Mucosa of rectum (tissue), 2 donors: ENCODE data around the gene ZIC1.

Experiments used
- H3K27ac ChIP-seq, 2 donors: one replicate each; pipeline ENCODE4 v1.7.0; 2013; ENCODE audit warnings: inconsistent platforms in 2 of 2, low read depth in 2 of 2, low read length in 2 of 2
- H3K27me3 ChIP-seq, 2 donors: one replicate each; pipeline ENCODE4 v1.7.0; 2013; ENCODE audit warnings: low read length in 2 of 2; ENCODE audit not compliant: control insufficient read depth in 2 of 2, insufficient read depth in 2 of 2
- H3K36me3 ChIP-seq, 2 donors: one replicate each; pipeline ENCODE4 v1.7.0; 2013; ENCODE audit warnings: low read length in 2 of 2; ENCODE audit not compliant: control insufficient read depth in 2 of 2, insufficient read depth in 2 of 2
- H3K4me1 ChIP-seq, 2 donors: one replicate each; pipeline ENCODE4 v1.7.0; 2013; ENCODE audit warnings: low read length in 2 of 2, mild to moderate bottlenecking in 1 of 2; ENCODE audit not compliant: control insufficient read depth in 2 of 2, insufficient read depth in 2 of 2
- H3K4me3 ChIP-seq, 2 donors: one replicate each; pipeline ENCODE4 v1.7.0; 2013; ENCODE audit warnings: low read length in 2 of 2
- H3K9ac ChIP-seq, 2 donors: one replicate each; pipeline ENCODE4 v1.7.0; 2013; ENCODE audit warnings: low read length in 2 of 2, low read depth in 1 of 2, mild to moderate bottlenecking in 1 of 2
- H3K9me3 ChIP-seq, 2 donors: one replicate each; pipeline ENCODE4 v1.7.0; 2013; ENCODE audit warnings: low read length in 2 of 2; ENCODE audit not compliant: control insufficient read depth in 2 of 2
- donor health status: healthy.
- donor health status: Normal muscosa, but diverticular disease.

ZIC1 gene

DNA sequence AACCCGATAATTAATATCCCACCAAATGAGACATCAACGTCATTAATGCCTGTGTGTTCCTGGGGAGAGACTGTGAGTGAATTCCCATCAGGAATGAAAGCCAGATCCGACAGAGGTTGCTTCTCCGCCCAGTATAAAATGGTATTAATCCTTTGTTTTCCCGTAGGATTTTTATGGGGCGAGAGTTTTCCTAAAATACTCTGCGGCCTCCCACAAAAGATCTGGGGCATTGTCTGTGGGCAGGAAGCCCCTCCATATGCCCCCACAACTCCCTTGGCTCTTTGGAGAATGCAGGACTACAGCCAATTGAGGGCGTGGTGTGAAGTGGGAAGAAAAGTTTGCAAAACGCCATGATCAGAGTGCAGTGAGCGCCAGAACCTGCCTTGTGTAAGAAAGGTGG is 29.5 kb upstream of the ZIC1 start:
- no peak overlapping the region for H3K9ac ChIP-seq
- H3K27ac ChIP-seq = no peak overlapping the region
- H3K9me3 ChIP-seq = peaks cover 0 to 3% of the 10 kb centered on the region in 2 donors
- H3K36me3 ChIP-seq = no peaks in the 10 kb centered on the region
- peaks cover 45 to 55% of the 10 kb centered on the region in 2 donors for H3K27me3 ChIP-seq
- no peak overlapping the region for H3K4me3 ChIP-seq
- no peaks in the 10 kb centered on the region for H3K4me1 ChIP-seq

DNA sequence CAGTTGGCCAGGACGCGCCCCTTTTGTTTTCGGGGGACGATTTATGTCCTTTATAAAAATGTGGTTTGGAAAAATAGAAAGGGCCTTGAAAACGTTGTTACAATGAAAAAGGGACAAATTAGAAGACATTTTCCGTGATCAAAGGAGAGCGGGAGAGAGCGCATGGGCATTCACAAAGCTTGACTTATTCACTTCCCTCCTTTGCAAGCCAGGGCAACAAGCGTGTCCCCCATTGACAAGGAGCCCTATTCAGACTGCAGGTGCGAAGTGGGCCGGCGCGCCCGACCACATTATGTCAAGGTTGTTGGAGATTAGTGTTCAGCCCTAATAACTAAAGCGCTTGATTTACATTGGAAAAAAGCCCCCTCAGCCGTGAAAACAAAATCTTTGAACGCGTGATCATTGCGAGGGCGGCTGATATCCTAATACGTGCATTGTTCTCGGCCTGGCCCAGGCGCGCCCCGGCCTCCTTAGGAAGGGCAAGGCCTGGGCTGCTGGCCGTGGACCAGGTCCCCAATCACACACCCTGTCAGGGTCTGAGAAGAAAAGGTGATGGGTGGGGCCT is 28.7 kb upstream of the ZIC1 start:
- Histone ChIP-seq H3K9ac (no peak overlapping the region), H3K27me3 (peaks cover 52 to 56% of the 10 kb centered on the region in 2 donors), H3K36me3 (no peaks in the 10 kb centered on the region), H3K4me1 (no peaks in the 10 kb centered on the region), H3K27ac (no peak overlapping the region), H3K9me3 (peaks cover 0 to 3% of the 10 kb centered on the region in 2 donors), H3K4me3 (no peak overlapping the region)

DNA sequence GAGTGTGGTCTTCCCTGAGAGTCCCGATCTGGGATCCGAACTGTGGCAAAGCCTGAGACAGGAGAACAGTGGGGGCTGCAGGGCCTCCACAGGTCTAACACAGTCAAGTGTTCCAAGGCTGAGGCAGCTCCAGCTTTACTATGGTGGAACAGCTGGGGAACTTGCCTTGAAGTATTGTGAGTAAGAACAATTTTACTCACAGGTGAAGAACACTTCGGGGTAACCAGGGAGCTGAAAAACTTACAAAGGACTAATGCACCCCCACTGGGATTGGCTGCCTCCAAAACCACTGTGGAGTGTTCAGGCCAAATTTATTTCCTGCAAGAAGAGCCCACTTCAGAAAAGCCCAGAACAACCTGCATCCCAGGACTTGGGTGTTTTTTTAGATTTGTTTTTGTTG is 28.2 kb upstream of the ZIC1 start:
- Histone ChIP-seq H3K4me3 (no peak overlapping the region), H3K27ac (no peak overlapping the region), H3K36me3 (no peaks in the 10 kb centered on the region), H3K4me1 (no peaks in the 10 kb centered on the region), H3K9ac (no peak overlapping the region), H3K27me3 (peaks cover 57 to 59% of the 10 kb centered on the region in 2 donors), H3K9me3 (peaks cover 0 to 3% of the 10 kb centered on the region in 2 donors)

DNA sequence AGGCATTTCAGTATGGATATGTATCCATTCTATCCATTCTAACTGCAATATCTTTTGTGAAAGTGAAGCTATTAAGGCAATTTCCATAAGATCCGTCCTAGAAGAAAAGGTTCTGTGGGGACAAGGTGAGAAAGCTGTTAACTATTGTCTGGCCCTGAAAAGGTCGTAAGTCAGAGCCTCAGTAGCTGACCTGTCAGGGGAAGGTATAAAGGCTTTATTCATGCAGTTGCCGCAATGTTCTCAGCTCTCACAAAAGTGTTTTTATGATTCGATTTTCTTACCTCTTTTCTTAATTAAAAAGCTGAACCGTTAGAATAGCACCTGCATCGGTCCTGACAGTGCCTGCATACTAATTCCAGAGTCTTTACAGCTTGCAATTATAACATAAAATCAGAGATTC is 27.6 kb upstream of the ZIC1 start:
- Histone ChIP-seq H3K4me3 (no peak overlapping the region), H3K4me1 (no peaks in the 10 kb centered on the region), H3K36me3 (no peaks in the 10 kb centered on the region), H3K27me3 (peaks cover 59 to 65% of the 10 kb centered on the region in 2 donors), H3K9ac (no peak overlapping the region), H3K9me3 (peaks cover 0 to 3% of the 10 kb centered on the region in 2 donors), H3K27ac (no peak overlapping the region)

DNA sequence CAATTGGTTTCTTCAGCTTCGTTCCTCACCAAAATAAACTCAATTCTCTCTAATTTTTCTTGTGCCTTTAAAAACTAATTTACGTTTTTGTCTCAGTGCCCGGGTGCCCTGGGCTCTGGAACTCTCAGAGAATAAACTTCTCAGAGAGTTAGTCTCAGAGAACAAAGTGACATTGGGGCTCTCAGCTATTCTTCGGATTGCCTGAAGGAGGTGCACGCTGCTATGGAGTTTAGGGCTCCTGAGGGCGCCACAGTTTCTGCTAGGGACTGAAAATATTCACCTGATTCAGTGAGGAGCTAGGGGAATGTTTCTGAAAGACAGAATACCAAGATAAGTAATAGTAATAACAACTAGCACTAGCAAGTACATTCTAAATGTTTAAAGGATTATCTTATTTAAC is 25.5 kb upstream of the ZIC1 start:
- H3K4me3 ChIP-seq = no peak overlapping the region
- H3K9ac ChIP-seq = no peak overlapping the region
- no peaks in the 10 kb centered on the region for H3K9me3 ChIP-seq
- H3K27me3 ChIP-seq = peaks cover 59 to 72% of the 10 kb centered on the region in 2 donors
- H3K36me3 ChIP-seq = no peaks in the 10 kb centered on the region
- no peak overlapping the region for H3K27ac ChIP-seq
- no peaks in the 10 kb centered on the region for H3K4me1 ChIP-seq

DNA sequence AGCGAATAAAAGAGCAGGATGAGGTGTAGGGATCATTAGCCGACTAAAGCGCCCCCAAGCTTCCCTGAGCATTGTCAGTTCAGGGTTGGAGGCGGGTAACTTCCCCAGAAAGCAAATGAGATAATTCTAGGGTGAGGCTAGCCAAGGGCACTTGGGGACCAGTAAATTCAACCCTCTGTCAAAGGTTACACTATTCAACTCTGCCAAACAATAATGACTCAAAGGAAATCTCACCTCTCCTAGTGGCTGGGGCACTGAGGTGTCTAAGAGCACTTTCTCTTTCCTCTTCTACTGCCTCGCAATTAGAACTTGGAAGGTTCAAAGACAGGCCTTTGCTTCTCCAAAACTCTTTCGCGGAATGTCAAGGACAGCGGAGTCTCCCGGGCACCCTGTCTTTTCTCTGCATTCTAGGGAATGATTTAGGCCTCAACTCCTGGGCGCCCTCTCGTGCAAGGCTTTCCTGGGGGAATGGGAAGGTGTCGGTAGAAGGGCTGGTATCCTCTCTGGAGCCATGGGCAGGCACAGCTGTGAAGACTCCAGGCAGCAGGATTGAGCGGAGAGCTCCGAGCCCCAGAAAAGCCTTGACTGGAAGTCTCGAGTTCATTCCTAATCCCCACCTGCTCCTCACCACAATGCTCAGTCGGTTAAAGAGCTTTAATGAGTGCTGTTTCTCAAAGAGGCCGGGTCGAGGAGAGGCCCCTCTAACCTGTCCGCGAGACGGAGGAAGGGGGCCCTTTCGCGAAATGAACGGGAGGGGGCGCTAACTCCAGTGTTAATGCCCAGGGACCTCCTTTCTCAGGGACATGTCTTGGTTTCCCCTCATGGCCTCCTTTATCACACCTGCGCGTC is 24.7 kb upstream of the ZIC1 start:
- no peak overlapping the region for H3K9ac ChIP-seq
- peaks cover 55 to 74% of the 10 kb centered on the region in 2 donors for H3K27me3 ChIP-seq
- H3K9me3 ChIP-seq = no peaks in the 10 kb centered on the region
- no peaks in the 10 kb centered on the region for H3K4me1 ChIP-seq
- H3K4me3 ChIP-seq = no peak overlapping the region
- H3K36me3 ChIP-seq = no peaks in the 10 kb centered on the region
- H3K27ac ChIP-seq = no peak overlapping the region

DNA sequence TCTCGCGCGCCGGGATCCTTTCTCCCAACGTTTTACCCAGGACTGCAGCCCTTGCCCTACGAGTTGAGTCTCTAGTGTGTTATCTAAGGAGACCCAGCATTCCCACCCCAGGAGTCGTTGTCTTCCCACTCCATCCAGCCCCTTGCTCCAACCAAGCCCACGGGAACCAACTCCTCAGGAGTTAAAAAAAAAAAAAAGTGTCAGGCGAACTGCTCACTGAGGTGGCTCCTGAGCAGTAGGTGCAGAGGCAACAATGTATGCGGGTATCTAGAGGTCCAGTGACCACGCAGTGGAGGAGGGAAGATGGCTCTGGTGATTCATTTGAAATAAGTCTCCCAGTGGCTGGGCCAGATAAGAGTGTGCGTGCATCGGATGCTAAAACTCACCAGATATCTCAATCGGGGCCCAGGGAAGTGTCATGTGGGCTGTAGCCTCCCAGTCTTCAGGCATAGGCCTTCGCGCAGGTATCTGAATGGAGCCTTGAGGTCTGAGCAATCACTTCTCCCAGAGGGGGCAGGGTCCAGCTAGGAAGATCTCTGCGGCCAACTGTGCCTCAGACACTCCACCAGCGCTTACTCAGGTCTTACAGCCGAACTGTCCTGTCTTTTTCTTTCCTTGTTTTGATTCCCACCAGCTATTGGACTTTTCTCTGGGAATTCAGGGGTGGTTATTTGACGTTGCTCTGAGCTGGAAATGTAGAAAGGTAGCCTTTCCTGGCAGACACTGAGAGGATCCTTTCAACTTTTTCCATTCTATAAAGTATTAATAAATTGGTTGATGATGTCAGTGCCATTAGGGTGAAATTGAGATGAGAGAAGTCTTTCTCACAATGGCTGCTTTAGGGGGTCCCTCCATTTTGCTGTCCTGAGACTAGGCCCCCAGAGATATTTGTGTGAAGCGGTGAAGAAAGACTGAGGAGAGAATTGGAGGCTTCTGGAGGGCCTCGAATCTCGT is 23.8 kb upstream of the ZIC1 start:
- no peak overlapping the region for H3K27ac ChIP-seq
- peaks cover 55 to 74% of the 10 kb centered on the region in 2 donors for H3K27me3 ChIP-seq
- no peaks in the 10 kb centered on the region for H3K36me3 ChIP-seq
- no peaks in the 10 kb centered on the region for H3K4me1 ChIP-seq
- H3K9me3 ChIP-seq = no peaks in the 10 kb centered on the region
- H3K9ac ChIP-seq = no peak overlapping the region
- H3K4me3 ChIP-seq = no peak overlapping the region

DNA sequence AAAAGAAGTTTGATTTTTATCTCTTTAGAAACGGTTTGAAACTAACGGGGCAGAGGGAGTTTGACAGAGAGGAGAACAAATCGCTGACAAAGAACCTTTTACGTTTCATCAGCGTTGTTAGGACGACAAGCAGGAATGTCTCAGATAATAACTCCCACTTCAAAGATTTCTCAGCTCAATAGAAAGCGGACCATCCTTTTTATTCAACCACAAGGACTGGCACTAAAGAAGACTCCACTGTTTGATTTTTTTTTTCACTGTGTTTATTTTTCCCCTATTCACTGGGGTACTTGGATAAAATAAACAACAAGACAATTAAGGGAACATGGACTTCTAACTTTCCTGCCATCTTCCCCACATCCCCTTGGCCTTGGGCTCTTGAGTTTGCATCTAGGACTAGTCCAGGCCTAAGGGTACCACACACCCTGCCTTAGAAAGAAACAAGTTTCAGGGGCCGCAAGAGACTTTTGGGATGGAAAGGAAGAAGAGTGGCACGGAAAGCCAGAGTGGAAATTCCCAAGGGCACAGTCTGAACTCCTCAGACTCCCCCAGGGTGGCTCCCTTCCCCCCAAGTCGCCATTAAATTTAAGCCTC is 21.8 kb upstream of the ZIC1 start:
- H3K4me3 ChIP-seq = no peak overlapping the region
- H3K9me3 ChIP-seq = peaks cover 0 to 3% of the 10 kb centered on the region in 2 donors
- no peaks in the 10 kb centered on the region for H3K36me3 ChIP-seq
- no peak overlapping the region for H3K27ac ChIP-seq
- H3K4me1 ChIP-seq = no peaks in the 10 kb centered on the region
- no peak overlapping the region for H3K9ac ChIP-seq
- peaks cover 60 to 74% of the 10 kb centered on the region in 2 donors for H3K27me3 ChIP-seq

DNA sequence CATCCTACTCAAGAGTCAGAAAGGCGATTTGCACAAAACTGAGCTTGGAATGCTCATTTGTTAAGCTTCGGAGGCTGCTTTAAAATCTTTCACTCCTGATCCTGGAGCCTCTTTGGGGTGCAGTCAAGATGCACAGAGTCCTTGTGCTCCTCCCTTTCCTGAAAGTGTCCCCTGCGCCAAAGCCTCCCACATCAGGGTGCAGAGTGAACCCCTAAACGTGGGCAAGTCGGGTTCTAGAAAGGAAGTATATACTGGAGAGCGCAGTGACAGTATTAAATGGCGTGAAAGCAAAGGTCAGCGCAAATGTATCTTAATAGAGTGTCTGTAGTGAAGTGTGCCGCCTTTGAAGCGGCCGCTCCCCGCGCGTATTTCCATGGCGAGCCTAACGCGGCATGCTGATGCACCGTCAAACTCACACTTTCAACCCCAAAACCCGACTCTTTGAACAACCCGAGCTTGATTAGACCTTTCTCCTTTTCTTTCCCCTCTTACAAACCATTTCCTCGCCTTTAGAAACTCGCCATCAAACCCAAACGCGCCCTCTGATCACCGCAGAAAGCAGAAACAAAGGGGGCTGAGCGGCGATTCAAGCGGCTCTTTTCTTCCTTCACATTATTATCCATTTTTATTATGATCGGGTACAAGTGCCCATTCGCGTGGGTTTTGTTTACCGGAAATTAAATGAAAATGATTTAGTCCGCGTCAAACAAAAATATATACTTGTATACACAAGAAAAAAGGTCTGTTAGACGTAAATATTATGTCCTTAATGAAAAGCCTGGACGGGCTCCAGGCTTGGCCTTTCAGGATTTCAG is 21.1 kb upstream of the ZIC1 start:
- Histone ChIP-seq H3K9me3 (peaks cover 0 to 3% of the 10 kb centered on the region in 2 donors), H3K4me1 (no peaks in the 10 kb centered on the region), H3K4me3 (no peak overlapping the region), H3K36me3 (no peaks in the 10 kb centered on the region), H3K27me3 (peaks cover 59 to 72% of the 10 kb centered on the region in 2 donors), H3K9ac (no peak overlapping the region), H3K27ac (no peak overlapping the region)
